ENCODE measurements around the gene TPST2. TPM values are rescaled to one million over a fixed set of nuclear protein-coding genes. Genes with fewer than 3 reads are reported as not detected.

TPST2 gene
- polyA plus RNA-seq, 1 experiment: 84.9 TPM

DNA sequence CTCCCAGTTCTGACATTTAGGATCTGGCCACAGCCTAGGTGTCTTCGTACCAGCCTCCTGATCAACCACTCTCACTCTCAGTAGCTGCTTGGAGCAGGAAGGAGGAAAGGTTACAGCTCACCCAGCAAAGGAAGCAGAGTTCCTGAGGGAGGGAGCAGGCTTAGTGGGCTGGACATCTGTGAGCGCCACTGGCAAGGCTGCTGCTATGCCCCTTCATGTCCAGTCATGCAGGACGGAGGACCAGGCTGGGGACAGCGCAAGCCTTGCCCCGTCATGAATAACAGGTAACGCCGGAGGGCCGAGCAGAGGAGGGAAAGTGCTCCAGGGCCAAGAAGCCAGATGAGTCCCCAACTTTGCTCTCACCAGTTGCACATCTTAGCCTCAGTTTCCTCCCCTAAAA lies 25.8 kb downstream of the TPST2 start:
- no peak for DNase-seq (ENCODE audit: low read depth)
- TF ChIP-seq, protein P1, sequence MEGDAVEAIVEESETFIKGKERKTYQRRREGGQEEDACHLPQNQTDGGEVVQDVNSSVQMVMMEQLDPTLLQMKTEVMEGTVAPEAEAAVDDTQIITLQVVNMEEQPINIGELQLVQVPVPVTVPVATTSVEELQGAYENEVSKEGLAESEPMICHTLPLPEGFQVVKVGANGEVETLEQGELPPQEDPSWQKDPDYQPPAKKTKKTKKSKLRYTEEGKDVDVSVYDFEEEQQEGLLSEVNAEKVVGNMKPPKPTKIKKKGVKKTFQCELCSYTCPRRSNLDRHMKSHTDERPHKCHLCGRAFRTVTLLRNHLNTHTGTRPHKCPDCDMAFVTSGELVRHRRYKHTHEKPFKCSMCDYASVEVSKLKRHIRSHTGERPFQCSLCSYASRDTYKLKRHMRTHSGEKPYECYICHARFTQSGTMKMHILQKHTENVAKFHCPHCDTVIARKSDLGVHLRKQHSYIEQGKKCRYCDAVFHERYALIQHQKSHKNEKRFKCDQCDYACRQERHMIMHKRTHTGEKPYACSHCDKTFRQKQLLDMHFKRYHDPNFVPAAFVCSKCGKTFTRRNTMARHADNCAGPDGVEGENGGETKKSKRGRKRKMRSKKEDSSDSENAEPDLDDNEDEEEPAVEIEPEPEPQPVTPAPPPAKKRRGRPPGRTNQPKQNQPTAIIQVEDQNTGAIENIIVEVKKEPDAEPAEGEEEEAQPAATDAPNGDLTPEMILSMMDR (IDR thresholded peaks at IDR 0.05; ENCODE audit: insufficient read depth, low read depth, low read length): no peak
- Histone ChIP-seq H3K4me3 (ENCODE audit: low read depth, low read length) (no peak overlapping the region), H3K36me3 (ENCODE audit: control insufficient read depth, insufficient read depth, low read length) (peaks cover 7% of the 10 kb centered on the region; the same call in 1 of the 2 replicates), H3K27me3 (ENCODE audit: control insufficient read depth, insufficient read depth, low read length) (no peaks in the 10 kb centered on the region)
- ChIA-PET POLR2A (interaction anchor here (0.5 kb wide), 1 partner anchor 85 kb away, joined by 3 read pairs; no protein-coding TSS in a partner anchor), CTCF (interaction anchor here (1.2 kb wide), 1 partner anchor 63 kb away, joined by 3 read pairs; no protein-coding TSS in a partner anchor)

DNA sequence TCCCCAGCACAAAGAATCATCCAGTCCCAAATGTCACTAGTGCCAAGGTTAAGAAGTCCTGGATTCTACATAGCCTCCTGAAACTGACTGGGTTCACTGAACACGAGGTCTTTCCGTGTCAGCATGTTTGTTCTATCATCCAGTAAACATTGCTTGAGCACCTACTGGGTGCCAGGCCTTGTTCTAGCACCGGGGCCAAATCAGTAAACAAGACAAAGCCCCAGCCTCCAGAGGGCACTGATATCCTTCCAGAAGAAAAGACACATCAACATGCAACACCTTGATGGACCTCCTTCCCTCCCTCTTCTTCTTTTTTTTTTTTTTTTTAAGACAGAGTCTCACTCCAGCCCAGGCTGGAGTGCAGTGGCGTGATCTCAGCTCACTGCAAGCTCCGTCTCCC lies 26.9 kb downstream of the TPST2 start:
- TF ChIP-seq, protein P1 (IDR thresholded peaks at IDR 0.05; ENCODE audit: insufficient read depth, low read depth, low read length): no peak
- no peak for DNase-seq (ENCODE audit: low read depth)
- Histone ChIP-seq H3K4me3 (ENCODE audit: low read depth, low read length) (no peak overlapping the region), H3K36me3 (ENCODE audit: control insufficient read depth, insufficient read depth, low read length) (peaks cover 7% of the 10 kb centered on the region; the same call in 1 of the 2 replicates), H3K27me3 (ENCODE audit: control insufficient read depth, insufficient read depth, low read length) (no peaks in the 10 kb centered on the region)
- POLR2A ChIA-PET: no interaction called here
- CTCF ChIA-PET: no interaction called here

DNA sequence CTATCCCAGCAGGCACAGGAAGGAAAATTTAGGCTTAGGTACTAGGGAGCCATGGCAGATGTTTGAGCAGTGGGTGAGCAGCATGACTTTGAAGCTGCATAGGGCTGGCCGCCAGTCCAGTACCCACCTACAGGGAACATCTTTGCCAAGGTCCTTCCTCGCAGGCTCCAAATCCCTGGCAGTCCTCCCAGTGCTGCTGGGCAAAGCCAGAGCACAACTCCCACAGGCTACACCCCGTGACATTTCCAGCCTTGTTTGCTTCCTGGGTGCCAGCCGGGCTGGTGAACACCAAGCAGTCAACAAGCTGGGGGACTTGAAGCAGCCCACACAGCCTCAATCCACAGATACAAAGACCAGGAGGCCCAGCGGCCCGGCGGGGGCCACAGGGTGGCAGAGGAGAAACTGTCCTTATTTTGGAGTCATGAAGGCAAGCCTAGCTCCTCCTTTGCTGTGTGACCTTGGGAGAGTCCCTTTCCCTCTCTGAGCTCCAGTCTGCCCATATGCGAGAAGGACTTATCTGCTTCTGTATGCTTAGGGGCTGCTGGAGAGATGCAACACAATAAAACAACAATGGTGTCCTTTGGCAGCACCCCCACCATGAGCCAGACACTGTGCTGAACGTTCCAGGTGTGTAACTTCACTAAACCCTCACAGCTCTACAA lies 28.0 kb downstream of the TPST2 start:
- TF ChIP-seq, protein P1 (IDR thresholded peaks at IDR 0.05; ENCODE audit: insufficient read depth, low read depth, low read length): no peak
- no peak for DNase-seq (ENCODE audit: low read depth)
- no peaks in the 10 kb centered on the region for H3K27me3 ChIP-seq (ENCODE audit: control insufficient read depth, insufficient read depth, low read length)
- POLR2A ChIA-PET: no interaction called here
- CTCF ChIA-PET: interaction anchor here (0.8 to 1.4 kb wide), 2 partner anchors 104 to 107 kb away, joined by 3 read pairs; no protein-coding TSS in a partner anchor
- H3K36me3 ChIP-seq (ENCODE audit: control insufficient read depth, insufficient read depth, low read length): peaks cover 7% of the 10 kb centered on the region; the same call in 1 of the 2 replicates
- no peak overlapping the region for H3K4me3 ChIP-seq (ENCODE audit: low read depth, low read length)

DNA sequence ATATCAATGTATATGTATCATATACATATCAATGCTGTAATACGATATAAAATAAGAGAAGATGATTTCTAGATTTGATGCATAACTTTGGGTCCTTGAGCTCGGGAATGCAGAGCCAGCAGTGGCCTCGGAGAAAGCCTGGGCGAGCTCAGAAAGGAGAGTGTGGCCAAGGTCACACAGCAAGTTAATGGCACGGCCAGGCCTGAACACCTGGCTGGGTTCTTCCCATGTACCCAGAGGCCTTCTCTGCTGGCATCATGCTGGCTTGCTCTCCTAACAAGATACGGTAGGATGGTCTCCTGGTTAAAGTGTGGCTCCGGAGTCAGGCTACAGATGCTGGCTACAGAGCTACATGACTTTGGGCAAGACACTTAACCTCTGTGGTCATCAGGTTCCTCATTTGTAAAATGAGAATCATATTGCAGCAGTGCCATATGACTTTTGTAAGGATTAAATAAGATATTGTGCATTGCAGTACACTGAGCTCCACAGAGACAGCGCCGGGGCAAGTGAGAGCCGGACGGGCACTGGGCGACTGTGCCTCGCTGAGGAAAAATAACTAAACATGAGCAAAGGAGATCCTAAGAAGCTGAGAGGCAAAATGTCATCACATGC lies 29.9 kb downstream of the TPST2 start:
- CTCF ChIA-PET: interaction anchor here (0.9 to 1.0 kb wide), 2 partner anchors 11 to 106 kb away, joined by 3 to 4 read pairs; no protein-coding TSS in a partner anchor
- no peak for DNase-seq (ENCODE audit: low read depth)
- POLR2A ChIA-PET: no interaction called here
- Histone ChIP-seq H3K36me3 (ENCODE audit: control insufficient read depth, insufficient read depth, low read length) (peaks cover 5% of the 10 kb centered on the region; the same call in 1 of the 2 replicates), H3K27me3 (ENCODE audit: control insufficient read depth, insufficient read depth, low read length) (no peaks in the 10 kb centered on the region), H3K4me3 (ENCODE audit: low read depth, low read length) (no peak overlapping the region)
- TF ChIP-seq, protein P1 (IDR thresholded peaks at IDR 0.05; ENCODE audit: insufficient read depth, low read depth, low read length): no peak

DNA sequence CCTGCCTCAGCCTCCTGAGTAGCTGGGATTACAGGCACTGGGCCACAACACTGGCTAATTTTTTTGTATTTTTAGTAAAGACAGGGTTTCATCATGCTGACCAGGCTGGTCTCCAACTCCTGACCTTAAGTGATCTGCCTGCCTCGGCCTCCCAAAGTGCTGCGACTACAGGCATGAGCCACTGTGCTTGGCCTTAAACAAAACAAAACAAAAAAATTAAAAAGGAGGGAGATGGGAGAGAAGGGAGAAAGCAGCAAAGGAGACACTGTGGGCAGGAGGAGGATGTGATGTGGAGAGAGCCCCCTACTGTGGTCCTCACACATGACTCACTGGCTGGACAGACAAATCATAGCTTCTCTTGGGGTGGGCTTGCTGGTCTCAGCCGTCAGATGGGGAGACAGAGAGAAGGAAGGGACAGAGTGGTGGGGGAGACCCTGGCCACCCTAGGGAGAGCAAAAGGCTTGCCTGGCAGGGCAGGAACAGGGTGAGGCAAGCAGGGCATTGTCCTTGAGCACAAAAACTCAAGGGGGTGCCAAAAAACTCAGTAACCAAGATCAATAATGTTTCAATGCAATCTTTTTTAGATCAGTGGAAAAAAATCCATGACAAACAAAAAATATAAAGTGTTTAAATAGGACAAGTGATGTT lies 31.6 kb downstream of the TPST2 start:
- TF ChIP-seq, protein P1 (IDR thresholded peaks at IDR 0.05; ENCODE audit: insufficient read depth, low read depth, low read length): no peak
- ChIA-PET CTCF (no interaction called here), POLR2A (no interaction called here)
- no peak for DNase-seq (ENCODE audit: low read depth)
- no peak overlapping the region for H3K4me3 ChIP-seq (ENCODE audit: low read depth, low read length)
- no peaks in the 10 kb centered on the region for H3K27me3 ChIP-seq (ENCODE audit: control insufficient read depth, insufficient read depth, low read length)
- no peaks in the 10 kb centered on the region for H3K36me3 ChIP-seq (ENCODE audit: control insufficient read depth, insufficient read depth, low read length)
